Activated T-helper 17 cell treated with anti-CD3 and anti-CD28 coated beads, Interleukin-2, amount 50 U/mL, for 72 hours (primary cell): ENCODE results near the gene PANK4. TPM values are rescaled to one million over a fixed set of nuclear protein-coding genes. Genes with fewer than 3 reads are reported as not detected.
"Not testable (repeated sequence)": the region's sequence is repeated elsewhere in the genome, so short reads cannot be mapped to it uniquely, and the experiment has no call there.

Experiments
- ATAC-seq: fragments of 150-1000 bp; cut with Tn5 transposase; replicated peaks from 2 replicates; pipeline ENCODE4 v1.10.0; 2021; ENCODE audit warnings: mild to moderate bottlenecking, moderate library complexity
- H3K27ac Mint-ChIP-seq: one replicate; pipeline ENCODE4 v1.8.0; 2022; ENCODE audit warnings: mixed read lengths
- H3K27me3 Mint-ChIP-seq: one replicate; pipeline ENCODE4 v1.8.0; 2022; ENCODE audit warnings: mixed read lengths
- H3K36me3 Mint-ChIP-seq: one replicate; pipeline ENCODE4 v1.8.0; 2022; ENCODE audit warnings: low read depth, mild to moderate bottlenecking, mixed read lengths
- H3K4me1 Mint-ChIP-seq: one replicate; pipeline ENCODE4 v1.8.0; 2022; ENCODE audit warnings: mixed read lengths
- H3K4me3 Mint-ChIP-seq: one replicate; pipeline ENCODE4 v1.8.0; 2022; ENCODE audit warnings: mild to moderate bottlenecking, mixed read lengths
- H3K9me3 Mint-ChIP-seq: one replicate; pipeline ENCODE4 v1.8.0; 2022; ENCODE audit warnings: mixed read lengths
- total RNA-seq, 2 donors: library from RNA; stranded (reverse); gene quantifications; one replicate each; pipeline ENCODE4 v1.2.3, GENCODE V29; 2022

Gene PANK4
- total RNA-seq, 2 donors from 2014 or later = 41.7 to 54.9 TPM

- ATAC-seq = no peak
- H3K4me3 Mint-ChIP-seq = peak overlapping the region; percentile 96
- H3K4me1 Mint-ChIP-seq = peaks cover 4% of the 10 kb centered on the region
- H3K36me3 Mint-ChIP-seq = peaks cover 55% of the 10 kb centered on the region
- no peaks in the 10 kb centered on the region for H3K27me3 Mint-ChIP-seq
- H3K9me3 Mint-ChIP-seq = no peaks in the 10 kb centered on the region
- peak overlapping the region; percentile 72 for H3K27ac Mint-ChIP-seq
Measured at GRCh38 chr1:2553871-2554620, 27.6 kb upstream of the PANK4 start.

- H3K4me3 Mint-ChIP-seq, H3K27ac Mint-ChIP-seq, H3K4me1 Mint-ChIP-seq, ATAC-seq, H3K9me3 Mint-ChIP-seq, H3K27me3 Mint-ChIP-seq: not testable (repeated sequence)
- peaks cover 45% of the 10 kb centered on the region for H3K36me3 Mint-ChIP-seq
Measured at GRCh38 chr1:2553076-2553475, 26.7 kb upstream of the PANK4 start.

DNA sequence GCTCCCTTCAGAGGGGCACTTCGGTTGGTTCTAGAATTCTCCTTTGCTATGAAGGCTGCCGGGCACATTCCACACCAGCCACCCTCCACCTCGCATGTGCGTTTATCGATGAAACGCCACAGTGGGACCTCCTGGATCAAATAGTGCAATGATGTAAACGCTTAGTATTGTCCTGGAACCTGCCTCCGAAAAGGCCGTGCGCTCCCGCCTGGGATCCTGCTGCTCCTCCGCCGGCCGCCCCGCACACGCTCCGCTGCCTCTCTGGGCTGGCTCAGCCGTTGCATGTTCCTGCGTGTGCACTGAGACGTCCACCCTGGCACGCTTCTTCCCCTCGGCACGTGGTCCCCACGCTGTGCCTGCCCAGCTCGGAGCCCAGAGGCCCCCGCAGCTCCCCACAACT is 25.8 kb upstream of the PANK4 start:
- ATAC-seq = no peak
- Mint-ChIP-seq H3K27me3 (no peaks in the 10 kb centered on the region), H3K9me3 (no peaks in the 10 kb centered on the region), H3K4me1 (peaks cover 4% of the 10 kb centered on the region), H3K27ac (no peak overlapping the region), H3K36me3 (peaks cover 36% of the 10 kb centered on the region), H3K4me3 (no peak overlapping the region)

DNA sequence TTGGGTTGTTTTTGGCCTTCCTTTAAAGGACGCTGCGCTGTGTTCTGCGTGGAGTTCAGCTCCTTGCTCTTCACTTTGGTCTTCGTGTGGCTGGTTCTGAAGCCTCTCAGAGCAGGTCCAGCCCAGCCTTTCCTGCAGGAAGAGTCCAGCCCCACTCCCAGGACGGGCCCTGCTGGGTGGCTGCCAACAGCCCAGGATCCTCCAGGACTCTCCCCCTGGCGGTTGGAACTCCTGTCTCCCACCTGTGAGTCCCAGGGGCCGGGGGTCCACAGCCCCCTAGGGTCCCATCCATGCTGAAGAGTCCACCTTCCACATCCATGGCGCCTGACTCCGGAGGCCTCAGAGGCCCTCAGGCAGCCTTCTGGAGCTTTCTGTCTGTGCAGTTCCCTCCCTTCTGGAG is 25.1 kb upstream of the PANK4 start:
- not testable (repeated sequence) for H3K9me3 Mint-ChIP-seq, H3K4me1 Mint-ChIP-seq, H3K27ac Mint-ChIP-seq, H3K27me3 Mint-ChIP-seq, H3K4me3 Mint-ChIP-seq, ATAC-seq
- H3K36me3 Mint-ChIP-seq = peaks cover 35% of the 10 kb centered on the region

DNA sequence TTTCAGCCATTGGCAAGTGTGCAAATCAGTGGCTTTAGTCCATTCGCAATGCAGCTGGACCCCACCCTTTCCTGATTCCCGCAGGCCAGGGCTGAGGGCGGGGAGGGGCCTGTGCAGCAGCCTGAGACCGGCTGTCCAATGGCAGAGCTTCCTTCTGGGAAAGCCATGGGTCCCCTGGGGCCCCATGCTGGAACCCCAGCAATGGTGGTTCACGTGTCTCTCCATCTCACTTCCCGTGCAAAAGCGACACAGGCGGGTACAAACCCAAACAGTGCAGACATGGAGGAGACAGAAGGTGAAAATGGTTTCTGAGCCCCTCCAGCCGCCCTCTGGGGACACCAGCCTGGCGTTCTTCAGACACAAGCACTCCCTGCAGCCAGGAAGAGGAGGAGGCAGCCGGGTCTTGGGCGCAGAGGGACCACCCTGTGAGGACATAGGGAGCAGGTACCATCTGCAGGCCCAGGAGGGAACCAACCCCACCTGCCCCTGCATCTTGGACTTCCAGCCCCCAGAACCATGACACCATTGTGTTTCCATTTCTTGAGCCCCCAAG is 24.0 kb upstream of the PANK4 start:
- H3K36me3 Mint-ChIP-seq = peaks cover 24% of the 10 kb centered on the region
- peak overlapping the region; percentile 84 for H3K4me3 Mint-ChIP-seq
- H3K9me3 Mint-ChIP-seq, ATAC-seq, H3K27me3 Mint-ChIP-seq, H3K4me1 Mint-ChIP-seq: not testable (repeated sequence)
- peak overlapping the region; percentile 65 for H3K27ac Mint-ChIP-seq

DNA sequence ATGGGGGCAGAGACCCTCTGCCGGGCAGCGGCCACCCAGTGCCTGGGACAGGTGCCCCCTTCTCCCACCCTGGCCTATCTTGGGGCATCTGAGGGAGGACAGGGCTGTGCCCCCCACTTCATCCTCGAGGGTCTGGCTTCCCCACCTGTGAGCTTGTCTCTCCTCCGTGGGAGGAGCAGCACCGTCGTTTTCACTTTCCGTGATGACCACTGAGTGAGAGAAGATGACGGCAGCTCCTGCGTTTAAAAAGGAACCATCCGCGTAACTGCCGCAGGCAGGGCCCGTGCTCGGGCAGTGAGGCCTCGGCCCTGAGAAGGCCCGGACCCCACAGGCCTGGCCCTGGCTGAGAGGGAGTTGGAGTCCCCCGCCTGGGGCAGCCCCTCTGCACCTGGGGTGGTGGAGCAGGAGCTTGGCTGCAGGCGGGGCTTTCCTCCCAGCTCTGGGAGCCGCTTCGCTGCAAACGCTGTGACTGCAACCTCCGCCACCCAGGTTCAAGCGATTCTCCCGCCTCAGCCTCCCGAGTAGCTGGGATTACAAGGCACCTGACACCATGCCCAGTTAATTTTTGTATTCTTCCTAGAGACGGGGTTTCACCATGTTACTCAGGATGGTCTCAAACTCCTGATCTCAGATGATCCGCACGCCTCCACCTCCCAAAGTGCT is 23.1 kb upstream of the PANK4 start:
- H3K27me3 Mint-ChIP-seq, H3K4me1 Mint-ChIP-seq, ATAC-seq, H3K9me3 Mint-ChIP-seq: not testable (repeated sequence)
- Mint-ChIP-seq H3K4me3 (peak overlapping the region; percentile 84), H3K36me3 (peaks cover 17% of the 10 kb centered on the region), H3K27ac (peak overlapping the region; percentile 95)

GRCh38 chr1:2548068-2548589 is 21.7 kb upstream of the PANK4 start:
- Mint-ChIP-seq H3K27me3 (no peaks in the 10 kb centered on the region), H3K27ac (peak overlapping the region; percentile 95), H3K36me3 (peaks cover 16% of the 10 kb centered on the region), H3K4me3 (peak overlapping the region; percentile 84), H3K4me1 (no peaks in the 10 kb centered on the region), H3K9me3 (no peaks in the 10 kb centered on the region)
- ATAC-seq = peak; percentile 42

- peak; percentile 40 for ATAC-seq
- Mint-ChIP-seq H3K27ac (peak overlapping the region; percentile 95), H3K4me1 (no peaks in the 10 kb centered on the region), H3K9me3 (no peaks in the 10 kb centered on the region), H3K4me3 (peak overlapping the region; percentile 84), H3K27me3 (no peaks in the 10 kb centered on the region), H3K36me3 (peaks cover 16% of the 10 kb centered on the region)
Measured at GRCh38 chr1:2547210-2548067, 21.0 kb upstream of the PANK4 start.

DNA sequence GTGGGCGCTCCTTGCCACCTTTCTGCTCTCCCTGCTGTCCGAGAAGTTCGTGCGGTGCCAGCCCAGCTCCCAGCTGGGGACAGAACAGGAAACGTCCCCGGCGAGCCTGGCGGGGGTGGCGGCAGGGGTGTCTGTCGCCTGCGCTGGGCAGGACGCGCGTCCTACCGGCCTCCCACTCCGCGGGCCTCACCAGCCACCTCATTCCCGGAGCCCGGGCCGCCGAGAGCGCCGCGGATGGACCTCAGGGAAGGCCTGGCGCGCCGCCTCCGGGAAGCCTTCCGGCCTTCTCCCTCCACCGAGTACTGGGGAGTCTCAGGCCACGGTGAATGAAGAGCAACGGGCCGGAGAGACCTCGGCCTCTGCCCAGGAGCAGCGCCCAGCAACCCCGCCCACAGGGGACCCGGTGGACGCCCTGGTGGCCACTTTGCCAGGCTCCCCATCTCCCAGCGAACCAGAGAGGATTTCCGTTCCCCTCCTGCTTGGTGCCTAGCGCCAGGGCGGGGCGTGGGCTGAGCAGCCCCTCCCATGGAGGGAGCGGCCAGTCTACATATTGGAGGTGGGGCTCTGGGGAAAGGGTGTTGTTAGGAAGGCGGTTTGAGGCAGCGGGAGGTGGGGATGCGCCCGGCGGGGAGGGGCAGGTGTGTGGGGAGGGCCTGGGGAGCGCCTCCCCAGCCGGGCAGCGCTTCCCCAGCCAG is 20.3 kb upstream of the PANK4 start:
- Mint-ChIP-seq H3K27ac (peak overlapping the region; percentile 95), H3K27me3 (no peaks in the 10 kb centered on the region), H3K4me3 (peak overlapping the region; percentile 84), H3K9me3 (no peaks in the 10 kb centered on the region), H3K4me1 (no peaks in the 10 kb centered on the region), H3K36me3 (peaks cover 16% of the 10 kb centered on the region)
- ATAC-seq = peak; percentile 61

- no peaks in the 10 kb centered on the region for H3K9me3 Mint-ChIP-seq
- H3K4me3 Mint-ChIP-seq = peak overlapping the region; percentile 84
- H3K27ac Mint-ChIP-seq = no peak overlapping the region
- peak; percentile 45 for ATAC-seq
- peaks cover 11% of the 10 kb centered on the region for H3K36me3 Mint-ChIP-seq
- no peaks in the 10 kb centered on the region for H3K4me1 Mint-ChIP-seq
- H3K27me3 Mint-ChIP-seq = no peaks in the 10 kb centered on the region
Measured at GRCh38 chr1:2545754-2546514, 19.5 kb upstream of the PANK4 start.

DNA sequence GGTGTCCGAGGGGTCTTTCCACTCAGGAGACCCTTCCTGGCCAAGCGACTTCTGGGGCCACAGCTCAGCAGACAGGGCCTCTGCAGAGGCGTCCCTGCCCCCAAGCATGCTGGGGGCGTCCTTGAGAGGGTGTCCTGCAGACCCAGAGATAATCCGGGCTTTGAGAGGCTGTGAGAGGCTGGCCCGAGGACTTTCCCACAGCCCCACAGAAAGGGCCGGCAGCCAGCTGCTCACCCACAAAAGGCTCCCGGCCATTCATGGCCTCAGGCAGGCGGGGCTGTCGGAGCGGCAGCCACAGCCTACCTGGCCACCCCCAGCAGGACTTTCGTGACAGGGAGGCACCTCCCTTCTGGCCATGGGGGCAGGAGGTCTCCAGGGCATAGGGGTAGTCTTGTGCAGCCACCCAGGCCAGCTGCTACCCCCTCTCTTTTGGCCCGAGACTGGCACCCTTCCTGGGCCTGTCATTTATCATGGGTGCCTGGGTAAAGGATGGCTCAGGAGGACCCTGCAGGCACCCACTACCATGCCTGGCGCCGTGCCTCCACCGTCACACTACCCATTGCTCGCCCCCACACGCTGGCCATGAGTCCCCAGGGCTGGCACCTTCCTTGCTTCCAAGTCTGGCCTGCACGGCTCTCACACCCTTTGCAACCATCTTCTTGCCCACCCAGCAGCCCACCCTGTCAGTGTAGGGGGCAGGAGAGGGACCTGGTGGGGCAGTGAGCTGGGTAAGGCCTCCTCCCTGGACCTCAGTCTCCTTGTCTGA is 18.7 kb upstream of the PANK4 start:
- ATAC-seq = no peak
- Mint-ChIP-seq H3K27ac (no peak overlapping the region), H3K4me1 (no peaks in the 10 kb centered on the region), H3K36me3 (peaks cover 10% of the 10 kb centered on the region), H3K9me3 (no peaks in the 10 kb centered on the region), H3K4me3 (no peak overlapping the region), H3K27me3 (no peaks in the 10 kb centered on the region)

- H3K4me1 Mint-ChIP-seq = no peaks in the 10 kb centered on the region
- no peak for ATAC-seq
- H3K4me3 Mint-ChIP-seq = no peak overlapping the region
- no peak overlapping the region for H3K27ac Mint-ChIP-seq
- H3K36me3 Mint-ChIP-seq = peaks cover 6% of the 10 kb centered on the region
- H3K9me3 Mint-ChIP-seq = no peaks in the 10 kb centered on the region
- no peaks in the 10 kb centered on the region for H3K27me3 Mint-ChIP-seq
Measured at GRCh38 chr1:2544093-2544874, 17.9 kb upstream of the PANK4 start.
